Thoracic aorta (tissue), 2 donors: ENCODE data around the gene ZFP62. TPM values are rescaled to one million over a fixed set of nuclear protein-coding genes. Genes with fewer than 3 reads are reported as not detected.

Experiments used
- ATAC-seq: fragments of 150-250 bp; one replicate; pipeline ENCODE4 v1.8.0; 2017; ENCODE audit warnings: low read depth; ENCODE audit not compliant: insufficient number of reproducible peaks, low FRiP score
- DNase-seq: peaks from one replicate; pipeline ENCODE4 v3.0.0-alpha.2; 2020; ENCODE audit warnings: low spot score
- H3K27ac ChIP-seq, 2 donors: fragments of 200-600 bp; sonication (generic); 1 replicate in 1 of 2; 2 replicates in 1 of 2; pipeline ENCODE4 v1.5.1; 2016; ENCODE audit warnings: mild to moderate bottlenecking in 2 of 2, moderate library complexity in 2 of 2
- H3K27me3 ChIP-seq: fragments of 200-600 bp; sonication (generic); replicated peaks from 2 replicates; pipeline ENCODE4 v1.6.0; 2016; ENCODE audit warnings: mild to moderate bottlenecking; ENCODE audit not compliant: insufficient read depth
- H3K36me3 ChIP-seq: fragments of 200-600 bp; sonication (generic); one replicate; pipeline ENCODE4 v1.5.1; 2016
- H3K4me1 ChIP-seq, 2 donors: fragments of 200-600 bp; sonication (generic); 1 replicate in 1 of 2; 2 replicates in 1 of 2; pipeline versions ENCODE4 v1.5.1 to v1.6.0; 2016; ENCODE audit warnings: low read depth in 2 of 2, mild to moderate bottlenecking in 1 of 2; ENCODE audit not compliant: control insufficient read depth in 1 of 2
- H3K4me3 ChIP-seq: fragments of 200-600 bp; sonication (generic); 2 replicates; pipeline ENCODE4 v1.5.1; 2016; ENCODE audit warnings: mild to moderate bottlenecking
- H3K9me3 ChIP-seq: fragments of 200-600 bp; sonication (generic); 2 replicates; pipeline ENCODE4 v1.5.1; 2016
- total RNA-seq, 2 donors: library from RNA; depleted of rRNA; stranded (reverse); fragments of >200 nt; gene quantifications; one replicate each; pipeline versions ENCODE4 v1.1.0 to v1.2.3, GENCODE V29; 2016
- TF ChIP-seq, protein P1 (sequence below): fragments of 200-600 bp; sonication (generic); IDR thresholded peaks from one replicate; pipeline ENCODE4 v1.5.1; 2019; ENCODE audit warnings: antibody characterized with exemption

Gene ZFP62
- total RNA-seq, 2 donors from 2014 or later: 12.2 to 19.0 TPM

DNA sequence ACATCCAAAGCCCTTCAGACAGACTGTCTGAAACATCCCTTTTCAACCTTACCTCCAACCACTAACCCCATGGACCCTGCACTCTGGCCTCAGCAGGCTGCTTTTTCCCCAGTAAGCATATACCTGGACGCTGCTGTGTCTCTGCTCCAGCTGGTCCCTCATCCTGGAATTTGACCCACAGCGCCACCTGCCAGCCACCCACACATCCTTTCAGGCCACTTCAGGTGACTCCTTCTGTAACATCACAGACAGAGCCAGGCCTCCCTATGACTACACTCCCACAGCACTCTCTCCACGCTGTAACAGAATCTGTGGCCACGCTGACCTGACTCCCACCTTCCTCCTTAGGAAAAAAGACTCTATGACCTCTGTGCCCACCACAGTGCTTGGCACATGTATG lies 61.9 kb downstream of the ZFP62 start:
- no peaks in the 10 kb centered on the region for H3K9me3 ChIP-seq
- ATAC-seq (no peak), DNase-seq (no peak)
- TF ChIP-seq, protein P1, sequence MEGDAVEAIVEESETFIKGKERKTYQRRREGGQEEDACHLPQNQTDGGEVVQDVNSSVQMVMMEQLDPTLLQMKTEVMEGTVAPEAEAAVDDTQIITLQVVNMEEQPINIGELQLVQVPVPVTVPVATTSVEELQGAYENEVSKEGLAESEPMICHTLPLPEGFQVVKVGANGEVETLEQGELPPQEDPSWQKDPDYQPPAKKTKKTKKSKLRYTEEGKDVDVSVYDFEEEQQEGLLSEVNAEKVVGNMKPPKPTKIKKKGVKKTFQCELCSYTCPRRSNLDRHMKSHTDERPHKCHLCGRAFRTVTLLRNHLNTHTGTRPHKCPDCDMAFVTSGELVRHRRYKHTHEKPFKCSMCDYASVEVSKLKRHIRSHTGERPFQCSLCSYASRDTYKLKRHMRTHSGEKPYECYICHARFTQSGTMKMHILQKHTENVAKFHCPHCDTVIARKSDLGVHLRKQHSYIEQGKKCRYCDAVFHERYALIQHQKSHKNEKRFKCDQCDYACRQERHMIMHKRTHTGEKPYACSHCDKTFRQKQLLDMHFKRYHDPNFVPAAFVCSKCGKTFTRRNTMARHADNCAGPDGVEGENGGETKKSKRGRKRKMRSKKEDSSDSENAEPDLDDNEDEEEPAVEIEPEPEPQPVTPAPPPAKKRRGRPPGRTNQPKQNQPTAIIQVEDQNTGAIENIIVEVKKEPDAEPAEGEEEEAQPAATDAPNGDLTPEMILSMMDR: no peak
- peak overlapping the region in 1 of 2 donors; percentile 14 for H3K27ac ChIP-seq
- no peaks in the 10 kb centered on the region for H3K27me3 ChIP-seq
- H3K36me3 ChIP-seq: peaks cover 6% of the 10 kb centered on the region
- H3K4me1 ChIP-seq: peaks cover 65 to 78% of the 10 kb centered on the region in 2 donors
- peak overlapping the region; percentile 99 for H3K4me3 ChIP-seq

DNA sequence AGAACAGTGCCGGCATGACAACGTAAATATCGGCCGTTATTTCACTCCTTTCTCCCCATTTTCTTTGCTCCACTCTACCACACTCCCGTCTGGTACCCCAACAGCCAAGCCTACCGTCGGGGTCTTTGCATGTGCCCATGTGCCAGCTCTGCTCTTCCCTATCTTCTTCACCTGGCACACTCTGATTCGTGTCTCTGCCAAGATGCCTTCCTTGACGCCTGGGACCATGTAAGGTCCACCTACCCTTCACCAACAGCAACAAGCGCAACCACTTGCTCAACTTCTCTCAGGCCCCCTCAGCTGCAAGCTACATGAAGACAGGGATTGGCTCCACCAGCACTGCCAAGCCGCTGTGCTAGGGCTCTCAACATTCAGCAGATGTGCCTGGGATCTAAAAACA lies 62.9 kb downstream of the ZFP62 start:
- Histone ChIP-seq H3K27me3 (no peaks in the 10 kb centered on the region), H3K9me3 (no peaks in the 10 kb centered on the region), H3K4me1 (peaks cover 59 to 68% of the 10 kb centered on the region in 2 donors), H3K36me3 (peaks cover 6% of the 10 kb centered on the region), H3K4me3 (peak overlapping the region; percentile 28), H3K27ac (no peak overlapping the region)
- DNase-seq: no peak
- TF ChIP-seq, protein P1: no peak
- no peak for ATAC-seq

Other genes with a start within 250 kb of the ZFP62 start
- 10 to 100 TPM in 1 of 2 donors, 1 to 10 TPM in 1; 4.8 to 10.8 TPM for gene FLT4, start 211.7 kb downstream of the ZFP62 start, total RNA-seq
- gene OR2Y1, start 121.2 kb downstream of the ZFP62 start, total RNA-seq: not detected
- 100 to 1,000 TPM; 226 to 244 TPM for gene MGAT1, start 58.5 kb downstream of the ZFP62 start, total RNA-seq
- not detected for gene BTNL8, start 37.9 kb upstream of the ZFP62 start, total RNA-seq
- gene BTNL3, start 127.6 kb upstream of the ZFP62 start, total RNA-seq: not detected
- gene BTNL9, start 179.0 kb upstream of the ZFP62 start, total RNA-seq: 10 to 100 TPM; 10.7 to 20.5 TPM